Measurements from ENCODE around the gene FGF1. TPM values are rescaled to one million over a fixed set of nuclear protein-coding genes. Genes with fewer than 3 reads are reported as not detected.
"Not testable (repeated sequence)": the region's sequence is repeated elsewhere in the genome, so short reads cannot be mapped to it uniquely, and the experiment has no call there.

Gene FGF1
- polyA plus RNA-seq, 1 donor from 2014 or later = not detected

GRCh38 chr5:142648108-142648507 is 37.8 kb downstream of the FGF1 start:
- H3K9me3 Mint-ChIP-seq, H3K4me1 Mint-ChIP-seq, H3K4me3 Mint-ChIP-seq, H3K27me3 Mint-ChIP-seq, H3K27ac Mint-ChIP-seq, H3K36me3 Mint-ChIP-seq: not testable (repeated sequence)

GRCh38 chr5:142645456-142645855 is 40.4 kb downstream of the FGF1 start:
- no peak overlapping the region for H3K27ac Mint-ChIP-seq
- peaks cover 4% of the 10 kb centered on the region for H3K36me3 Mint-ChIP-seq
- no peaks in the 10 kb centered on the region for H3K9me3 Mint-ChIP-seq
- H3K4me3 Mint-ChIP-seq = no peak overlapping the region
- H3K27me3 Mint-ChIP-seq = peaks cover 12% of the 10 kb centered on the region
- H3K4me1 Mint-ChIP-seq = no peaks in the 10 kb centered on the region

- peaks cover 4% of the 10 kb centered on the region for H3K36me3 Mint-ChIP-seq
- peaks cover 14% of the 10 kb centered on the region for H3K27me3 Mint-ChIP-seq
- H3K4me3 Mint-ChIP-seq = no peak overlapping the region
- no peaks in the 10 kb centered on the region for H3K4me1 Mint-ChIP-seq
- H3K9me3 Mint-ChIP-seq = no peaks in the 10 kb centered on the region
- H3K27ac Mint-ChIP-seq = no peak overlapping the region
Measured at GRCh38 chr5:142644640-142645361, 41.1 kb downstream of the FGF1 start.

- Mint-ChIP-seq H3K4me1 (no peaks in the 10 kb centered on the region), H3K4me3 (no peak overlapping the region), H3K36me3 (peaks cover 4% of the 10 kb centered on the region), H3K27ac (no peak overlapping the region), H3K27me3 (peaks cover 15% of the 10 kb centered on the region), H3K9me3 (no peaks in the 10 kb centered on the region)
Measured at GRCh38 chr5:142644127-142644526, 41.8 kb downstream of the FGF1 start.

- Mint-ChIP-seq H3K27me3 (peaks cover 20% of the 10 kb centered on the region), H3K36me3 (peaks cover 4% of the 10 kb centered on the region), H3K4me1 (no peaks in the 10 kb centered on the region), H3K27ac (no peak overlapping the region), H3K4me3 (no peak overlapping the region), H3K9me3 (no peaks in the 10 kb centered on the region)
Measured at GRCh38 chr5:142643634-142644033, 42.3 kb downstream of the FGF1 start.

- Mint-ChIP-seq H3K4me1 (no peaks in the 10 kb centered on the region), H3K36me3 (peaks cover 4% of the 10 kb centered on the region), H3K9me3 (no peaks in the 10 kb centered on the region), H3K27me3 (peaks cover 22% of the 10 kb centered on the region), H3K27ac (no peak overlapping the region), H3K4me3 (no peak overlapping the region)
Measured at GRCh38 chr5:142642427-142642826, 43.5 kb downstream of the FGF1 start.

- H3K9me3 Mint-ChIP-seq = no peaks in the 10 kb centered on the region
- peaks cover 28% of the 10 kb centered on the region for H3K27me3 Mint-ChIP-seq
- no peaks in the 10 kb centered on the region for H3K4me1 Mint-ChIP-seq
- no peak overlapping the region for H3K27ac Mint-ChIP-seq
- no peak overlapping the region for H3K4me3 Mint-ChIP-seq
- peaks cover 4% of the 10 kb centered on the region for H3K36me3 Mint-ChIP-seq
Measured at GRCh38 chr5:142641711-142642110, 44.2 kb downstream of the FGF1 start.

- H3K4me1 Mint-ChIP-seq = no peaks in the 10 kb centered on the region
- H3K27me3 Mint-ChIP-seq = peaks cover 31% of the 10 kb centered on the region
- peak overlapping the region in 1 of 4 donors; percentile 44 for H3K4me3 Mint-ChIP-seq
- H3K9me3 Mint-ChIP-seq = no peaks in the 10 kb centered on the region
- H3K27ac Mint-ChIP-seq = no peak overlapping the region
- peaks cover 5% of the 10 kb centered on the region for H3K36me3 Mint-ChIP-seq
Measured at GRCh38 chr5:142640316-142641005, 45.4 kb downstream of the FGF1 start.

- Mint-ChIP-seq H3K4me1 (no peaks in the 10 kb centered on the region), H3K36me3 (peaks cover 5% of the 10 kb centered on the region), H3K27ac (no peak overlapping the region), H3K4me3 (peak overlapping the region in 1 of 4 donors; percentile 22), H3K27me3 (peaks cover 28% of the 10 kb centered on the region), H3K9me3 (no peaks in the 10 kb centered on the region)
Measured at GRCh38 chr5:142639455-142639854, 46.4 kb downstream of the FGF1 start.

- no peak overlapping the region for H3K4me3 Mint-ChIP-seq
- peaks cover 29% of the 10 kb centered on the region for H3K27me3 Mint-ChIP-seq
- no peaks in the 10 kb centered on the region for H3K9me3 Mint-ChIP-seq
- peaks cover 5% of the 10 kb centered on the region for H3K36me3 Mint-ChIP-seq
- H3K27ac Mint-ChIP-seq = no peak overlapping the region
- H3K4me1 Mint-ChIP-seq = no peaks in the 10 kb centered on the region
Measured at GRCh38 chr5:142637871-142638270, 48.0 kb downstream of the FGF1 start.

- H3K27ac Mint-ChIP-seq = no peak overlapping the region
- peaks cover 23% of the 10 kb centered on the region for H3K27me3 Mint-ChIP-seq
Measured at GRCh38 chr5:142636698-142637324, 49.1 kb downstream of the FGF1 start.

GRCh38 chr5:142636093-142636492 is 49.8 kb downstream of the FGF1 start:
- H3K36me3 Mint-ChIP-seq = peaks cover 1% of the 10 kb centered on the region
- H3K27me3 Mint-ChIP-seq = peaks cover 23% of the 10 kb centered on the region
- H3K27ac Mint-ChIP-seq = no peak overlapping the region
- H3K9me3 Mint-ChIP-seq = no peaks in the 10 kb centered on the region
- no peak overlapping the region for H3K4me3 Mint-ChIP-seq
- no peaks in the 10 kb centered on the region for H3K4me1 Mint-ChIP-seq

More at GRCh38 chr5:142636698-142637324, 49.1 kb downstream of the FGF1 start:
- no peaks in the 10 kb centered on the region for H3K4me1 Mint-ChIP-seq
- H3K36me3 Mint-ChIP-seq = peaks cover 1% of the 10 kb centered on the region
- no peak overlapping the region for H3K4me3 Mint-ChIP-seq
- H3K9me3 Mint-ChIP-seq = no peaks in the 10 kb centered on the region

- no peak overlapping the region for H3K27ac Mint-ChIP-seq
- no peaks in the 10 kb centered on the region for H3K9me3 Mint-ChIP-seq
- peaks cover 1% of the 10 kb centered on the region for H3K36me3 Mint-ChIP-seq
- H3K27me3 Mint-ChIP-seq = peaks cover 19% of the 10 kb centered on the region
- H3K4me1 Mint-ChIP-seq = no peaks in the 10 kb centered on the region
- H3K4me3 Mint-ChIP-seq = no peak overlapping the region
Measured at GRCh38 chr5:142634216-142635011, 51.5 kb downstream of the FGF1 start.

GRCh38 chr5:142630927-142631539 is 54.9 kb downstream of the FGF1 start:
- H3K27me3 Mint-ChIP-seq = peaks cover 8% of the 10 kb centered on the region
- no peaks in the 10 kb centered on the region for H3K36me3 Mint-ChIP-seq
- no peak overlapping the region for H3K27ac Mint-ChIP-seq
- no peak overlapping the region for H3K4me3 Mint-ChIP-seq
- no peaks in the 10 kb centered on the region for H3K4me1 Mint-ChIP-seq
- H3K9me3 Mint-ChIP-seq = no peaks in the 10 kb centered on the region

Data from IgD-negative memory B cell (primary cell).